Stimulated activated CD8-positive, alpha-beta memory T cell treated with anti-CD3 and anti-CD28 coated beads, Interleukin-12 subunit alpha, Interleukin-12 subunit beta, amount 100 ng/mL, for 1 hour (primary cell): Measurements from ENCODE around the gene EPN2.

Experiments used
- DNase-seq: peaks from one replicate; pipeline ENCODE4 v3.0.0-alpha.2; 2020; ENCODE audit warnings: low read depth

The EPN2 gene

GRCh38 chr17:19294443-19294842, 57.3 kb downstream of the EPN2 start:
- DNase-seq: no peak

- DNase-seq: no peak
Measured at GRCh38 chr17:19295473-19296135, 58.4 kb downstream of the EPN2 start.

- DNase-seq: no peak
Measured at GRCh38 chr17:19296786-19297778, 59.9 kb downstream of the EPN2 start.

- no peak for DNase-seq
Measured at GRCh38 chr17:19298569-19299213, 61.5 kb downstream of the EPN2 start.

GRCh38 chr17:19299214-19299747, 62.1 kb downstream of the EPN2 start:
- DNase-seq: no peak

GRCh38 chr17:19299866-19300265, 62.7 kb downstream of the EPN2 start:
- no peak for DNase-seq

GRCh38 chr17:19301274-19301951, 64.2 kb downstream of the EPN2 start:
- DNase-seq: no peak

- no peak for DNase-seq
Measured at GRCh38 chr17:19301973-19302372, 64.8 kb downstream of the EPN2 start.

- DNase-seq: no peak
Measured at GRCh38 chr17:19302791-19303331, 65.7 kb downstream of the EPN2 start.

GRCh38 chr17:19303367-19303776, 66.2 kb downstream of the EPN2 start:
- no peak for DNase-seq

GRCh38 chr17:19304209-19304608, 67.0 kb downstream of the EPN2 start:
- no peak for DNase-seq

- no peak for DNase-seq
Measured at GRCh38 chr17:19304751-19305150, 67.6 kb downstream of the EPN2 start.

GRCh38 chr17:19305256-19305655, 68.1 kb downstream of the EPN2 start:
- DNase-seq: no peak

GRCh38 chr17:19305761-19306159, 68.6 kb downstream of the EPN2 start:
- no peak for DNase-seq

- no peak for DNase-seq
Measured at GRCh38 chr17:19306160-19307111, 69.3 kb downstream of the EPN2 start.

- DNase-seq: no peak
Measured at GRCh38 chr17:19307521-19307920, 70.4 kb downstream of the EPN2 start.

- no peak for DNase-seq
Measured at GRCh38 chr17:19308398-19308797, 71.2 kb downstream of the EPN2 start.

GRCh38 chr17:19309701-19310100, 72.5 kb downstream of the EPN2 start:
- DNase-seq: no peak

GRCh38 chr17:19310151-19310550, 73.0 kb downstream of the EPN2 start:
- DNase-seq: no peak

- DNase-seq: no peak
Measured at GRCh38 chr17:19311016-19311415, 73.8 kb downstream of the EPN2 start.
